HTR-8/SVneo (cell line): ENCODE data around the gene FAM149B1.
"Not testable (repeated sequence)": the region's sequence is repeated elsewhere in the genome, so short reads cannot be mapped to it uniquely, and the experiment has no call there.

Source experiments
- DNase-seq: peaks from one replicate; pipeline ENCODE4 v3.0.0; 2011; ENCODE audit warnings: low spot score, mixed read lengths; ENCODE audit not compliant: insufficient read length
- FAIRE-seq: peaks from 2 replicates; lab custom pipeline; 2011; peaks lifted over from hg19 to GRCh38; lab: Jason Lieb, UNC

FAM149B1 gene

DNA sequence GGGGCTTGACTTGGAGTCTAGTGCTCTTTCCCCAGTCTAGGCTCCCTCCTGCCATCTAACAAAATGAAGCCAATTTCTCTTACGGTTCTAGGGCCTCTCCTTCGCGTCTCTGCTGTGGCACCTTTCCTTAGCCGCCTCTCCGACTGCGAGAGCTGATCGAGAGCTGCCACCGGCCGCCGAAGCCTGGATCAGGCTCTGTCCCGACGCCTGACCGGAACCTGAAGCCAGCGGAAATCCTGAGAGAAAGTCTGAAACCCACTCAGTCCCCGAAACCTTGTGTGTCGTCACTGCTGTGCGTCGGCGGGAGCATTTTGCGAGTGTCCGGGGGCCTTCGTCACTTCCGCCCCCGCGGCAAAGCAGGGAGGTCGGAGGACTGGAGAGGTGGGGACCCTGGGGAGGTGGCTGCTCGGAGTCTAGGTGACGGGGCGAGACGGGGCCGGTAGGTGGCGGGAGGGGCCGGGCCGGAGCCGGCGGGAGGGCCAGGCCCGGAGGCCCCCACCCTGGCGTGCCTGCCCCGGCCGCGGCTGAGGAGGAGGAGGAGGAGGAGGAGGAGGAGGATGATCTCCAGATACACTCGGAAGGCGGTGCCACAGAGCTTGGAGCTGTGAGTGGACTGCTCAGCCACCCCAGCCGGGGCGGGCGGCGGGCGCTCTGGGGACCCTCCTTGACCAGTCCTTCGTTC, at the start of gene FAM149B1, which contains the start of gene ECD:
FAM149B1 (plus strand) TSS at position 337 of the 682 bp plus-strand sequence; CDS start at position 558, 221 bp downstream.
ECD (minus strand) TSS at position 226 of the 682 bp plus-strand sequence. CDS start 4,071 bp downstream, outside the sequence.
- FAIRE-seq = peak; percentile 91
- DNase-seq = peak; percentile 94

- no peak for FAIRE-seq
- no peak for DNase-seq
Measured at GRCh38 chr10:73119457-73119856, 48.5 kb upstream of the FAM149B1 start.

- no peak for DNase-seq
- FAIRE-seq = no peak
Measured at GRCh38 chr10:73119952-73120351, 48.0 kb upstream of the FAM149B1 start.

- no peak for FAIRE-seq
- DNase-seq = no peak
Measured at GRCh38 chr10:73126343-73126742, 41.6 kb upstream of the FAM149B1 start.

- DNase-seq (no peak), FAIRE-seq (no peak)
Measured at GRCh38 chr10:73131301-73131700, 36.6 kb upstream of the FAM149B1 start.

DNA sequence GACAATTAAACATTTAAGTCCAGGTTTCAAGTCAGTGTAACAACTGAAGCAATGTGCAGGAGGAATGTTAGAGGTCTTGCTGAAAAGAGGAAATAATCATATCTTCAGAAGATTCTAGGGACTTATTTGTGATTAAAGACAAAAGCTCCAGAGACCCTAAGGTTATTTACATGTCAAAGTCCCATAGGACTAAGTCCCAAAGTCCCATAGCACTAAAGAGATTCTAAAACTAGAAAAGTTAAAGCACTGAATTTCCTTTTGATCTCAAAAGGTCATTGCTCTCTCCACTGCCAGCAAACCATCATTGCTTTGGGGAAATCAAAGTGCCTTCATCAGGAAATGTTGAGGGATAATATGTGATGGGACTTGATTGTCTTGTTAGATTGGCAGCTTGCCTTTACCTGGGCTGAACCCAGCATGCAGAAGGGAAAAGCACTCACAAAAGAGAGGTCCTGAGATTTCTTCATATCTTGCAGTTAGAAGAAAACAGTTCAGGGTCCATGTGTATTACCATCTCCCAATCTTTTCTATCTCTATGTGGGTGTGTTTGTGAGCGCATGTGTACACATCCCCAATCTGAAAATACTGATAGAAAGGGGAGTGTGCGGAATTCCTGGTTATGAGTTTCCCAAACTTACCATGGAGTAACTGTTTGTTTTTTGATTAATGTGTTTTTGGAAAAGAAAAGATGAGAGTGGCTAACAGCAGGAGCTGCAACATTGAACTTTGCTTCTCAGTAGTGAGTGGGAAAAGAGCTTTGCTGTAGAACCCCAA, 35.8 kb upstream of the FAM149B1 start:
- FAIRE-seq (no peak), DNase-seq (no peak)

GRCh38 chr10:73134727-73135126, 33.2 kb upstream of the FAM149B1 start:
- DNase-seq (no peak), FAIRE-seq (no peak)

DNA sequence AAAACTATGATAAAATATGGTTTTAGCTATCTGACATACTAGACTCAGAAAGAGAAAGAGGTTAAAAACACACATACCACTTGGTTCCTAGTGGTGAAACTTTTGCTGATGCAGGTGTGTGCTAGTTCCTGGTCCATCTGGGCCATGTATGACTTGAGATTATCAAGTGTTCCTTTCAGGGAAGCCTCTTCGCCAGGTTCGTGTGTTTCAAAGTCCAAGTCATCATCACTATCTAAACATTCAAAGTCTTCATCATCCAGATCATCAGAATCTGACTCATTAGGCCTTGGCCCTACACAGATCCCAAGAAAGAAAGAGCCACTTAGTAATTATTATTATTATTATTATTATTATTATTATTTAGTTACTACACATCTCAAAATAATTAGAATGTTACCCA, 31.3 kb upstream of the FAM149B1 start:
- DNase-seq (no peak), FAIRE-seq (no peak)

GRCh38 chr10:73139251-73139650, 28.7 kb upstream of the FAM149B1 start:
- FAIRE-seq = no peak

DNA sequence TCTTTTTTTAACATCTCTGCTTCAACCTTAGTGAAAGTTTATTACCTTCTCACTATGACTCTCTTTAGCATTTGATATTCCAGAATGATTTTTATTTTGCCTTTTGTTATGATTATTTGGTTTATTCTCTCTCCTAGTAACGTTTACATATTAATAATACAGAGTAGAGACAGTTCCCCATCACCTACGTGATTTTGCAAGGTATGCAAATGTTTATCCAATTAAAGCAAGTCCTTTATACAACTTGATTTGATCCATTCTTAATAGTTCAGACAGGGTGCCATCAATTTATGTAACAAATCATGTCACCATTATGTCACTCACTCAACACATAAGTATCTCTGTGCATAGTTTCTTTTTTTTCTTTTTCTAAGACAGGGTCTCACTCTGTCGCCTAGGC, 26.3 kb upstream of the FAM149B1 start:
- FAIRE-seq (no peak), DNase-seq (no peak)

More at GRCh38 chr10:73139251-73139650, 28.7 kb upstream of the FAM149B1 start:
- DNase-seq = no peak

GRCh38 chr10:73150633-73151413, 17.1 kb upstream of the FAM149B1 start:
- not testable (repeated sequence) for FAIRE-seq, DNase-seq

GRCh38 chr10:73152009-73152408, 15.9 kb upstream of the FAM149B1 start:
- DNase-seq (no peak), FAIRE-seq (no peak)

GRCh38 chr10:73156054-73156453, 11.9 kb upstream of the FAM149B1 start:
- no peak for FAIRE-seq
- no peak for DNase-seq

- DNase-seq (peak; percentile 66), FAIRE-seq (no peak)
Measured at GRCh38 chr10:73159038-73159648, 8.8 kb upstream of the FAM149B1 start.

DNA sequence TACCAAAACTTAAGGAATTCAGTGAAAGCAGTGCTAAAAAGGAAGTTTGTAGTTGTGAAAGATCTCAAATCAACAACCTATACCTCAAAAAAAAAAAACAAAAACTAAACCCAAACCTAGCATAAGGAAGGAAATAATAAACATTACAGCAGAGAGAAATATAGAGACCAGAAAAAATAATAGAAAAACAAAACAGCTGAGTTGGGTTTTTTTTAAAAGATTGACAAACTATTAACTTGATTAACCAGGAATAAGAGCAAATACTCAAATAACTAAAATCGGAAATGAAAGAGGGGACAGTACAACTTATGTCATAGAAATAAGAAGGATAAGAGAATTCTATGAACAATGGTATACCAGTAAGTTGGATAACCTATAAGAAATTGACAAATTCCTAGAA, 6.8 kb upstream of the FAM149B1 start:
- no peak for DNase-seq
- no peak for FAIRE-seq

DNA sequence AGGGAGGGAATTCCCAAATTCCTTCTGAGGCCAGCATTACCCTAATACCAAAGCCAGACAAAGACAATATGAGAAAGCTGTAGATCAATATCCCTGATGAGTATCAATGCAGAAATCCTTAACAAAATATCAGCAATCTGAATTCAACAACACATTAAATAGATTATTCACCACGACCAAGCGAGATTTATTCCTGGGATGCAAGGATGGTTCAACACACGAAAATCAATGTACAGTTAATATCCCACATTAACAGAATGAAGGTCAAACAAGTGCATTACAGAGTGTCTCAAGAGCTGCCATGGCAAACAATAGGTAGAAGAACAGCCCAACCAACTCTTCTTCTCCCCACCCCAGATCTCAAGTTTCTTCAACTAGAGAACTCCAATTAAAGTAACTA, 6.3 kb upstream of the FAM149B1 start:
- DNase-seq (no peak), FAIRE-seq (no peak)

- DNase-seq (no peak), FAIRE-seq (no peak)
Measured at GRCh38 chr10:73163096-73163495, 4.8 kb upstream of the FAM149B1 start.

DNA sequence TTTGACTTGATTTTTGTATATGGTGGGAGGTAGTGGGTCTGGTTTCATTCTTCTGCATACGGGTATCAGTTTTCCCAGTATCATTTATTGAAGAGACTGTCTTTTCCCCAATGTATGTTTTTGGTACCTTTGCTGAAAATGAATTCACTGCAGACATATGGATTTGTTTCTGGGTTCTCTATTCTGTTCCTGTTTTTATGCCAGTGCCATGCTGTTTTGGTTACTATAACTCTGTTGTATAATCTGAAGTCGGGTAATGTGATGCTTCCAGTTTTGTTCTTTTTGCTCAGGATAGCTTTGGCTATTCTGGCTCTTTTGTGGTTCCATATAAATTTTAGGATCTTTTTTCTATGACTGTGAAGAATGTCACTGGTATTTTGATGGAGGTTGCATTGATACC, 947 bp upstream of the FAM149B1 start:
- FAIRE-seq (no peak), DNase-seq (no peak)

- FAIRE-seq (no peak), DNase-seq (peak; percentile 2)
Measured at GRCh38 chr10:73167458-73167782, 499 bp upstream of the FAM149B1 start.

GRCh38 chr10:73168465-73168803, 515 bp downstream of the FAM149B1 start:
- DNase-seq (no peak), FAIRE-seq (no peak)
